A172 (cell line): ENCODE measurements around the gene GARS1. TPM values are rescaled to one million over a fixed set of nuclear protein-coding genes. Genes with fewer than 3 reads are reported as not detected.
"Not testable (repeated sequence)": the region's sequence is repeated elsewhere in the genome, so short reads cannot be mapped to it uniquely, and the experiment has no call there.

Source experiments
- DNase-seq: peaks from one replicate; pipeline ENCODE4 v3.0.0-alpha.2; 2015; ENCODE audit warnings: low spot score
- total RNA-seq: library from RNA; depleted of rRNA; stranded (reverse); fragments of >200 nt; shearing (Covaris generic); gene quantifications from 2 replicates; pipeline ENCODE4 v1.2.3, GENCODE V29; 2014

GARS1 gene
- total RNA-seq, 1 experiment from 2014 or later, result 139 TPM

- DNase-seq, result no peak
Measured at GRCh38 chr7:30575910-30576309, 18.8 kb upstream of the GARS1 start.

GRCh38 chr7:30583181-30583580 is 11.5 kb upstream of the GARS1 start:
- DNase-seq, result no peak

- no peak for DNase-seq
Measured at GRCh38 chr7:30584415-30584814, 10.3 kb upstream of the GARS1 start.

DNA sequence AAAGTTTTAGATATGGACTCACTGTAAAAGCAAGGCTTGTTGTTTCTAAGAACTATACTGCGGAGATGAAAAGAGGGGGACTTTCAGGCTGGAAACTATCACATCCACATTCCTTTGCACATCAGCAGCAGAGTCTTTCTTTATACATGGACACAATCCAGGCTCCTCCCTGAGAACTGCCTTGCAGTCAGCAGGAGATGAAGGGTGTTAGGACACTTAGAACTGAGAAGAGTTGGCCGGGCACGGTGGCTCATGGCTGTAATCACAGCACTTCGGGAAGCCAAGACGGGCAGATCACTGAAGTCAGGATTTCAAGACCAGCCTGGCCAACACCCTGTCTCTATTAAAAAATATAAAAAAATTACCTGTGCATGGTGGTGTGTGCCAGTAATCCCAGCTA is 9.7 kb upstream of the GARS1 start:
- DNase-seq, result no peak

- no peak for DNase-seq
Measured at GRCh38 chr7:30585675-30586074, 9.0 kb upstream of the GARS1 start.

DNA sequence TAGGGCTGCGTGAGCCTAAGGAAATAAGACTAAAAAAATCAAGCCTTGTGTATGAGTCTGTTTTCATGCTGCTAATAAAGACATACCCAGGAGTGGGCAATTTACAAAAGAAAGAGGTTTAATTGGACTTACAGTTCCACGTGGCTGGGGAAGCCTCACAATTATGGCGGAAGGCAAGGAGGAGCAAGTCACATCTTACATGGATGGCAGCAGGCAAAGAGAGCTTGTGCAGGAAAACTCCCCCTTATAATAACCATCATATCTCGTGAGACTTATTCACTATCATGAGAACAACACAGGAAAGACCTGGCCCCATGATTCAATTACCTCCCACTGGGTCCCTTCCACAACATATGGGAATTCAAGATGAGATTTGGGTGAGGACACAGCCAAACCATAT is 7.1 kb upstream of the GARS1 start:
- DNase-seq, result not testable (repeated sequence)

- DNase-seq, result no peak
Measured at GRCh38 chr7:30589111-30589510, 5.6 kb upstream of the GARS1 start.

DNA sequence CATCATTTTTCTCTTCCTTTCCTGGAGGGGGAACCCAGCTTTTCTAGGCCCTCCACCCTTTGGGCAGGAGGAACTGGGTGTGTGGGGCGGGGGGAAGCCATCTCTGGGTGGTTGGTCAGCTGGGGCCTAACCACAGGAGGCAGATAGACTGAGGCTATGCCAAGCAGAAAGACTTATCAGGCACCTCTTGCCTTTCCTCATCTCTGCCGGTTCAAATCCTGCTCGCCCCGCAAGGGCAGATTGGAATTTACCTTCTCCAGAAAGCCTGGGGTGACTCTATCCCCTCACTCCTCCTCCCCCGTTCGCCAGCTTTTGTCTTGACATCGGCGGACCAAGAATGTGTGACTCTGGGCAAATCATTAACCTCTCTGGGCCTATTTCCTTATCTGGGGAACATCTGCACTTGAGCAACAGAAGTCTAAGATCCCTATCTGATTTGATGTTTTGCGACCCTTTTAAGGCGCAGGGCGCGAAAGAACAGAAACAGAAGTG is 584 bp upstream of the GARS1 start:
- DNase-seq, result peak; percentile 55

GRCh38 chr7:30595436-30596013 is 847 bp downstream of the GARS1 start:
- DNase-seq, result peak; percentile 19

- DNase-seq, result peak; percentile 37
Measured at GRCh38 chr7:30596014-30596641, 1.4 kb downstream of the GARS1 start.

- peak; percentile 12 for DNase-seq
Measured at GRCh38 chr7:30596721-30597120, 2.0 kb downstream of the GARS1 start.

GRCh38 chr7:30598121-30598876 is 3.6 kb downstream of the GARS1 start:
- DNase-seq, result no peak

DNA sequence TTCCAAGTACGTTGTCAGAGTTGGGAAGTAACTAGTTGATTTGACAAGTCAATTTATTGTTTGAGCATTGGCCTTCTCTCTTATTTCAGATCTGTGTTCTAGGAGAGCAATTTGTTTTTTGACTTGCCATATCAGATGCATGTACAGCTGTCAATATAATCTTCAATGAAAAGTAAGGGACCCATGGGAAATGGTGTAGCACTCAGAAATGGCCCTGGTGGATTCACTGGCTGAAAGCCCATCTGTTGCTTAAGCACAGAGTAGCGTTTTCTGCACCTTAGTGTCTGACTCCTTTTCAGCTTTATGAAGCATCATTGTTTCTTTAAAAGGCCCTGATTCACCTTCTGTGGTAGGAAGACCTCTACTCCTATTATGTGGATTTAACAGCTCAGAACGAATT is 10.2 kb downstream of the GARS1 start:
- DNase-seq, result no peak

DNA sequence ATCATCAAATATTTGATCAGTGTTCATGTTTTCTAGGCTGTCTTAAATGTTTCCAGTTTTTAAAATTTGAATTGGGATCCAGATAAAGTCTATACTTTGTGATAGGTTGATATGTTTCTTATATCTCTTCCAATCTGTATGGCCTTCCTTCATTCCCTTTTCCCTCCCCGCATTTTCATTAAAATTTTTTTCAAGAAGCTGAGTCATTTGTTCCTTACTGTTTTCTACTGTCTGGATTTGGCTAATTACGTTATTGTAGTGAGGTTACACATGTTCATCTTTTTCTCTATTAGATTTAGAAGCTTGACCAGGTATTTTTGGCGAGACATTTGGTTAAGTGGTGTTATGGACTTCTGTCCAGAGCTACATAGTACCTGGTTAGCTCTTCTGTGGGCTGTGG is 11.2 kb downstream of the GARS1 start:
- no peak for DNase-seq

- peak; percentile 19 for DNase-seq
Measured at GRCh38 chr7:30612658-30613265, 18.1 kb downstream of the GARS1 start.

- no peak for DNase-seq
Measured at GRCh38 chr7:30613366-30614325, 19.0 kb downstream of the GARS1 start.

DNA sequence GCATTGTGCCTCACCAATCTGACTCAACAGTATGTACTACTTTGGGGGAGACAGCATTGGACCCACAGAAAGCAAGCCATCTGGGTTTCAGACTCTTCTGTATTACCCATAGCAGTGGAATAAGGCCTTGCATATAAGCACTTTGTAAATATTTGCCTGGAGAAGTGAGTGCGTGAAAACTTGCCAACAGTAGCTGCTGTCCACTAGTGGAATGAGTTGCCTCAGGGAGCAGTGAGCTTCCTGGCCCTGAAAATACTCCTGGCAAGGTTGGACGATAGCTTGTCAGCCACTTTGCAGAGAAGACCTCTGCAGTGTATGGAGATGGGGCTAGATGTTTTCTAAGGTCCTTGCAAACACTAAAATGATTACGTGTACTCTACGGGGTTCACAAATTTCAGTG is 21.6 kb downstream of the GARS1 start:
- no peak for DNase-seq

GRCh38 chr7:30617359-30617758 is 22.7 kb downstream of the GARS1 start:
- DNase-seq, result no peak

- no peak for DNase-seq
Measured at GRCh38 chr7:30618080-30618676, 23.5 kb downstream of the GARS1 start.

GRCh38 chr7:30618961-30619360 is 24.3 kb downstream of the GARS1 start:
- no peak for DNase-seq

DNA sequence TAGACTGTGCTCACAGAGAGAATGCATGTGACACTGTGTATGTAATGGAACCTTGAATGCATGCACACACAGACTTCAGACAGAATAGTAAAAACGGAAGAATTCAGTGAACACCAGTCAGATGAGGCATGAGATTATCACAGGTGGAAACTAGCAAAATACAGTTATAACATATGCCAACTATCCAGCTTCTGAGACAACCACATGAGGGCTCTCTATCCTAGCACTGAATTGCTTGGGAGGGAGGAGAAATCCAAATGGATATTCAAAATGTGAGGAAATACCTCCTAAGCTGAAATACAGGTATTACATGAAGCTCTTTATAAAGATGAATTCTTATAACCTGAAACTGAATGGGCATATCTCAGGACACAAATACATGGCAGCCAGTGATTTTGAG is 30.6 kb downstream of the GARS1 start:
- no peak for DNase-seq
